ENCODE measurements around the gene SOSTDC1.
"Not testable (repeated sequence)": the region's sequence is repeated elsewhere in the genome, so short reads cannot be mapped to it uniquely, and the experiment has no call there.

GRCh38 chr7:16506422-16506821 is 40.9 kb upstream of the SOSTDC1 start:
- not testable (repeated sequence) for TF ChIP-seq MAX (IDR thresholded peaks at IDR 0.05; ENCODE audit: low read depth); CTCF (IDR thresholded peaks at IDR 0.05); ELF1 (IDR thresholded peaks at IDR 0.05); RCOR1 (IDR thresholded peaks at IDR 0.05; ENCODE audit: low read length); GATA2 (CRISPR knock-in tag; IDR thresholded peaks at IDR 0.05); ZBTB33 (IDR thresholded peaks at IDR 0.05; ENCODE audit: borderline replicate concordance, low read depth)

Measured in SK-N-SH (cell line).